ENCODE measurements around the gene BAMBI.

DNA sequence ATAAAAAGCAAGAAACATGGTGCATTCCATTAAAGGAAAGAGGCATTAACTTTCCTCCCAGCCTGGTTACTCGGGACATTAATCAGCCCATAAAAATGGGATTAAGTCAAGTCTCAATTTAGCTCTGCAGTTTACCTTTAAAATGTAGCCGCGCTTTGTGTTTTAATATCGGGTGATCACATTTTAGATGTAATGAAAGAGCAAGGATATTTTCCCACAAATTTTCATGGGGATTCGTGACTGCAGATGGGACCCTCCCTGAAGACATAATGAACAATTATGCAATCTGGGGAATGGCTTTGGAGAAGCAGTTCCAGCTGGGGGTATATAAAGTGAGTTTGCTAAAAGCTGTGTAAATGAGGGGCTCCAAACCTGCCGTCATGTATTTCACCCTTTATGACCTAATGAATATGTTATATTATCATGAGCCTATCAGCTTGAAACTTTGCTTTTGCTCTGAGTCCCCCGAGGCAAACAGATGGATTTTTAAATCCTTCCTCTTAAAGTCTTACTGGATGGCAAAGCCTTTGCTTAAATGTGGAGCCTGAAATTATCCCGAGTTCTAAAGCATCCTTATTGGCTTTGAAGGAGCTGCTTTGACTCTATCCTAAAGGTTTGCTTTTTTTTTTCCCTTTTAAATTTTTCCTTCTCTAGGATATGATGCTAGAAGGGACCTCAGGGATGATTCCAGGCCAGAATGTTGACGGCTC, 31.8 kb downstream of the BAMBI start:
- TF ChIP-seq SMC3 (IDR thresholded peaks at IDR 0.05): no peak
- TF ChIP-seq, protein P1, sequence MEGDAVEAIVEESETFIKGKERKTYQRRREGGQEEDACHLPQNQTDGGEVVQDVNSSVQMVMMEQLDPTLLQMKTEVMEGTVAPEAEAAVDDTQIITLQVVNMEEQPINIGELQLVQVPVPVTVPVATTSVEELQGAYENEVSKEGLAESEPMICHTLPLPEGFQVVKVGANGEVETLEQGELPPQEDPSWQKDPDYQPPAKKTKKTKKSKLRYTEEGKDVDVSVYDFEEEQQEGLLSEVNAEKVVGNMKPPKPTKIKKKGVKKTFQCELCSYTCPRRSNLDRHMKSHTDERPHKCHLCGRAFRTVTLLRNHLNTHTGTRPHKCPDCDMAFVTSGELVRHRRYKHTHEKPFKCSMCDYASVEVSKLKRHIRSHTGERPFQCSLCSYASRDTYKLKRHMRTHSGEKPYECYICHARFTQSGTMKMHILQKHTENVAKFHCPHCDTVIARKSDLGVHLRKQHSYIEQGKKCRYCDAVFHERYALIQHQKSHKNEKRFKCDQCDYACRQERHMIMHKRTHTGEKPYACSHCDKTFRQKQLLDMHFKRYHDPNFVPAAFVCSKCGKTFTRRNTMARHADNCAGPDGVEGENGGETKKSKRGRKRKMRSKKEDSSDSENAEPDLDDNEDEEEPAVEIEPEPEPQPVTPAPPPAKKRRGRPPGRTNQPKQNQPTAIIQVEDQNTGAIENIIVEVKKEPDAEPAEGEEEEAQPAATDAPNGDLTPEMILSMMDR (IDR thresholded peaks at IDR 0.05): no peak

Measured in A549 (cell line).